Mesendoderm (in vitro differentiated cells): ENCODE results near the gene ZMYND11.

Source experiments
- DNase-seq: peaks from one replicate; pipeline ENCODE4 v3.0.0; 2013
- H2AK5ac ChIP-seq: 2 replicates; pipeline ENCODE4 v1.6.1; 2013; ENCODE audit warnings: low read length, inconsistent platforms
- H2BK120ac ChIP-seq: 2 replicates; pipeline ENCODE4 v1.6.1; 2013; ENCODE audit warnings: low read depth, mild to moderate bottlenecking, low read length, moderate library complexity, mixed read lengths
- H2BK15ac ChIP-seq: replicated peaks from 2 replicates; pipeline ENCODE4 v1.6.1; 2013; ENCODE audit warnings: low read depth, mild to moderate bottlenecking, moderate library complexity
- H2BK5ac ChIP-seq: 2 replicates; pipeline ENCODE4 v1.6.1; 2013; ENCODE audit warnings: low read length, inconsistent platforms
- H3K18ac ChIP-seq: 2 replicates; pipeline ENCODE4 v1.6.1; 2013; ENCODE audit warnings: mild to moderate bottlenecking, low read length, mixed read lengths
- H3K23ac ChIP-seq: one replicate; pipeline ENCODE4 v1.6.1; 2013; ENCODE audit warnings: low read length
- H3K27ac ChIP-seq: 2 replicates; pipeline ENCODE4 v1.5.1; 2013; ENCODE audit warnings: low read depth, mild to moderate bottlenecking, inconsistent platforms, low read length, moderate library complexity
- H3K27me3 ChIP-seq: 2 replicates; pipeline ENCODE4 v1.6.1; 2013; ENCODE audit warnings: low read length, control low read depth, mild to moderate bottlenecking, inconsistent platforms; ENCODE audit not compliant: insufficient read depth, poor library complexity
- H3K36me3 ChIP-seq: 2 replicates; pipeline ENCODE4 v1.6.1; 2013; ENCODE audit warnings: low read length, inconsistent platforms; ENCODE audit not compliant: control insufficient read depth, insufficient read depth
- H3K4ac ChIP-seq: one replicate; pipeline ENCODE4 v1.6.1; 2013; ENCODE audit warnings: low read depth, mild to moderate bottlenecking, low read length, moderate library complexity
- H3K4me1 ChIP-seq: 2 replicates; pipeline ENCODE4 v1.6.1; 2013; ENCODE audit warnings: low read depth, low read length, inconsistent platforms; ENCODE audit not compliant: control insufficient read depth
- H3K4me2 ChIP-seq: 2 replicates; pipeline ENCODE4 v1.6.1; 2013; ENCODE audit warnings: low read length
- H3K4me3 ChIP-seq: 2 replicates; pipeline ENCODE4 v1.5.1; 2013; ENCODE audit warnings: mild to moderate bottlenecking, low read length
- H3K56ac ChIP-seq: one replicate; pipeline ENCODE4 v1.6.1; 2013; ENCODE audit warnings: low read length
- H3K79me1 ChIP-seq: 2 replicates; pipeline ENCODE4 v1.6.1; 2013; ENCODE audit warnings: low read length, inconsistent platforms
- H3K79me2 ChIP-seq: 2 replicates; pipeline ENCODE4 v1.6.1; 2013; ENCODE audit warnings: mild to moderate bottlenecking, low read length; ENCODE audit not compliant: control insufficient read depth, insufficient read depth
- H3K9ac ChIP-seq: 2 replicates; pipeline ENCODE4 v1.6.1; 2013; ENCODE audit warnings: low read length, inconsistent platforms
- H4K5ac ChIP-seq: one replicate; pipeline ENCODE4 v1.6.1; 2013; ENCODE audit warnings: low read length
- H4K8ac ChIP-seq: one replicate; pipeline ENCODE4 v1.6.1; 2013; ENCODE audit warnings: low read depth, mild to moderate bottlenecking, control low read depth, low read length, moderate library complexity
- WGBS: extraction: QIAGEN DNeasy Blood & Tissue Kit; methylation state at CpG from one replicate; pipeline ENCODE4 v1.1.7; 2013; ENCODE audit warnings: low lambda C conversion rate, missing lambda C conversion rate; ENCODE audit not compliant: insufficient coverage; ENCODE audit errors: extremely low coverage; 5-methylcytosine and 5-hydroxymethylcytosine counted together

The ZMYND11 gene

DNA sequence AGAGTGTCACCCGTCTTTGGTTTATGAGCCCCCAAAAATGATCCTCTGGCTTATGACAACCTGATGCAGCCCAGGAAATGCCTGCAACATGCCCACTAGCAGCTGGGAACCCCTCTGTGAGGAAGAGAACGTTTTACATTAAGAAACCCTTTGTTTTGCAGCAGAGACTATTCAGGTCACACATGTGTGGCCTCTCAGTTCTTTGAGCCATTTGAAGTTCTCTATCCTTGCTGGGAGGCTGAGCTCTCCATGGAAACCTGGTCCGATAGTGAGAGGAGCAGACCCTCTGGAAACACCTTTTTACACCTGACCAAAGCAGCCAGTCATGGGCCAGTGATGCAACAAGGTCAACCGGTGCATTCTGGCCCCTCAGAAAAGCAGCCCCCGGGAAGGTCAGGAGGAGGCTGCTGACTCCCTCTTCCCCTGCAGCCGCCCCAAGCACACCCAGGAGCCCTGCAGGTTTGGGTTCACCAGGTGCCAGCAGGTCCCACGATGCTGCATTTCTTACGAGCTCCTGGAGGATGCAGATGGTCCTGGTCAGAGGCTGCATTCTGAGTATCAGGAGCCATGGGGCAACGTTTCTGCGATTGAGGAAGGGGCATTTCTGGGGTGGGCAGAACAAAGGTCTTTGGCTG, 134.3 kb downstream of the ZMYND11 start:
- Histone ChIP-seq H3K4me2 (no peak overlapping the region), H2BK120ac (no peak overlapping the region), H3K4me3 (no peak overlapping the region), H3K79me2 (no peaks in the 10 kb centered on the region), H4K8ac (no peak overlapping the region), H3K18ac (no peak overlapping the region), H3K9ac (no peak overlapping the region), H3K56ac (no peak overlapping the region), H3K79me1 (no peaks in the 10 kb centered on the region), H2BK15ac (no peak overlapping the region), H3K4ac (no peak overlapping the region), H3K27ac (no peak overlapping the region), H2BK5ac (no peak overlapping the region), H3K23ac (no peak overlapping the region), H3K36me3 (no peaks in the 10 kb centered on the region), H3K4me1 (no peaks in the 10 kb centered on the region), H2AK5ac (no peak overlapping the region), H4K5ac (no peak overlapping the region), H3K27me3 (no peaks in the 10 kb centered on the region)
- no CpG with 5 or more reads among the region's 10 CpGs for WGBS
- no peak for DNase-seq

DNA sequence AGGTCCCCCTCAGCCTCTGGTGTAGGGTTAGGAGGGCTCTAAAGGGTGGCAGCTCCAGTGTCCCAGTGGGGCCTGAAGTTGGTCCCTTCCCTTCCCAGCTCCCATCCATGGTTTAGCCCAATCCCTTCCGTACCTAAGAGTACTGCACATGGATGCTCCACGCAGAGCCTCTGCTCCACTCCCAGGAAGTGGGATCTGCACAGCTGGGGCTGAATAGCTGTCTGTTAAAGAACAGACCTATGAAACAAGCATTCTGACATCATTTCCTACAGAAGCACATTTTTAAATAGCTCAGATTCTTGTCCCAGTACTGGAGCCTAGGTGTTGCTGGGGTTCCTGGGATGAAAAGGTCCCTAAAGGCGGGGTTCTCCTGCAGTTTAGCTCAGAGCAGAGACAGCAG, 135.9 kb downstream of the ZMYND11 start:
- no peak overlapping the region for H4K5ac ChIP-seq
- H3K27ac ChIP-seq: no peak overlapping the region
- H3K4ac ChIP-seq: no peak overlapping the region
- H3K4me3 ChIP-seq: no peak overlapping the region
- no peak overlapping the region for H3K18ac ChIP-seq
- H3K9ac ChIP-seq: no peak overlapping the region
- H2BK120ac ChIP-seq: no peak overlapping the region
- H3K79me2 ChIP-seq: no peaks in the 10 kb centered on the region
- H3K4me1 ChIP-seq: no peaks in the 10 kb centered on the region
- DNase-seq: no peak
- WGBS: no CpG with 5 or more reads among the region's 3 CpGs
- H2BK5ac ChIP-seq: no peak overlapping the region
- no peaks in the 10 kb centered on the region for H3K27me3 ChIP-seq
- H3K4me2 ChIP-seq: no peak overlapping the region
- no peak overlapping the region for H3K23ac ChIP-seq
- no peaks in the 10 kb centered on the region for H3K36me3 ChIP-seq
- H2AK5ac ChIP-seq: no peak overlapping the region
- no peak overlapping the region for H4K8ac ChIP-seq
- no peaks in the 10 kb centered on the region for H3K79me1 ChIP-seq
- no peak overlapping the region for H2BK15ac ChIP-seq
- H3K56ac ChIP-seq: no peak overlapping the region

DNA sequence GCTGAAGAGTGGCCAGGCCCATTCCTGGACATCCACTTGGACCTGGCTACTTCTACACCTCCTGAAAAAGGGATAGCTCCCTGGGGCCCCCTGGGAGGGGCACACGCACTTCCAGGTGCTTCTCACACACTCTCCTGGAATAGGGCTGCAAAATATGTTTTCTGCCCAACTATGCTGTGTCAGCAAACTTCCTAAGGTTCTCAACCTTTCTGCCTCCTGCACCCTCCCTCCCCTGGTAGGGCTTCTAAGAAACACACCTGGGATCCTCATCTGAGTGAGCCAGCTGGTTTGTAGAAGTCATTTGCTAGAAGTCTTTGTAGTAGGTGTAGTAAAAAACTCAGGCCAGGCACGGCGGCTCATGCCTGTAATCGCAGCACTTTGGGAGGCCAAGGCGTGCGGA, 136.5 kb downstream of the ZMYND11 start:
- Histone ChIP-seq H4K8ac (no peak overlapping the region), H3K36me3 (no peaks in the 10 kb centered on the region), H3K4me1 (no peaks in the 10 kb centered on the region), H3K79me2 (no peaks in the 10 kb centered on the region), H2BK15ac (no peak overlapping the region), H3K9ac (no peak overlapping the region), H2BK120ac (no peak overlapping the region), H2AK5ac (no peak overlapping the region), H3K4me2 (no peak overlapping the region), H3K4me3 (no peak overlapping the region), H3K18ac (no peak overlapping the region), H3K27me3 (no peaks in the 10 kb centered on the region), H4K5ac (no peak overlapping the region), H3K4ac (no peak overlapping the region), H3K79me1 (no peaks in the 10 kb centered on the region), H3K27ac (no peak overlapping the region), H3K23ac (no peak overlapping the region), H3K56ac (no peak overlapping the region), H2BK5ac (no peak overlapping the region)
- WGBS: no CpG with 5 or more reads among the region's 6 CpGs
- no peak for DNase-seq

DNA sequence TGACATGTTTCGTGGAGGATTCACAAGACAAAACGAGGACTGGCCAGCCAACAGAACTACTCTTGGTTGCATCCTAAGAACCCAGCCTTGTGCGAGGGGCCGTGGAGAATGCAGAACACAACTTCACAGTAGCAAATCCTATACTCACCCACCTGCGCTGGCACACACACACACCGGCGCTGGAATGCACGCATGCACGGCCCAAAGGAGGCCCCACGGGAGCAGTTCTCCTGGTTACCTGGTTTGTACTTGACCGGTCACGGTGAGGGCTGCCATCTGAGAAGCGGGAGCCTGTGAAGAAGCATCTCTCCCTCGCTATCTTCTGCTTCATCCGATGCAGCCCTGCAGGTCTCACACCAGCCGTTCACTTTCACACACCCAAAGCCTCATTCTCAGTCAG, 137.8 kb downstream of the ZMYND11 start:
- no peaks in the 10 kb centered on the region for H3K4me1 ChIP-seq
- no peaks in the 10 kb centered on the region for H3K79me2 ChIP-seq
- H3K27me3 ChIP-seq: no peaks in the 10 kb centered on the region
- H2BK120ac ChIP-seq: no peak overlapping the region
- no peak overlapping the region for H3K4ac ChIP-seq
- H3K79me1 ChIP-seq: no peaks in the 10 kb centered on the region
- no peak overlapping the region for H3K4me2 ChIP-seq
- no peak overlapping the region for H3K56ac ChIP-seq
- H3K23ac ChIP-seq: no peak overlapping the region
- H3K36me3 ChIP-seq: no peaks in the 10 kb centered on the region
- no peak overlapping the region for H3K27ac ChIP-seq
- H3K9ac ChIP-seq: no peak overlapping the region
- WGBS: no CpG with 5 or more reads among the region's 16 CpGs
- no peak overlapping the region for H3K4me3 ChIP-seq
- no peak for DNase-seq
- H4K8ac ChIP-seq: no peak overlapping the region
- H3K18ac ChIP-seq: no peak overlapping the region
- H2BK15ac ChIP-seq: no peak overlapping the region
- H2BK5ac ChIP-seq: no peak overlapping the region
- no peak overlapping the region for H2AK5ac ChIP-seq
- H4K5ac ChIP-seq: no peak overlapping the region

DNA sequence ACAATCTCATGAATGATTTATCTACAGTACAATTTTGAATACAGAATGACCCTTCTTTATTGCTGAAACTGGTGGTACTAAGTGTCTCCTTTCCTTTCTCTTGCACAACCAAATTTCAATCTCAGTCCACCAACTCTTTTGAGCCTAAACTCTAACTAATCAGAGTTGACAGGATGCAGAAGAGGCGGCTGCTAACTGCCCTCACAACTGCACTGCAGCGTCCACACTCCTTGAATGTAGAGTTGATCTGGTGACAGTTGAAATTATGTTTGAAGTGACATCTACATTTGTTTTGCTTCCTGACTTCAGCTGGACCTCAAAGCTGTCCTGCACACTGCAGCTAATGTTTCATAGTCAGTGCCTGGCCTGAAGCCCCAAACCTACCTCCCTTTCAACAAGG, 139.6 kb downstream of the ZMYND11 start:
- no peak overlapping the region for H2BK15ac ChIP-seq
- no peak overlapping the region for H3K27ac ChIP-seq
- H2AK5ac ChIP-seq: no peak overlapping the region
- no peak overlapping the region for H4K8ac ChIP-seq
- no peak overlapping the region for H3K4me3 ChIP-seq
- H3K79me1 ChIP-seq: no peaks in the 10 kb centered on the region
- no peak overlapping the region for H2BK120ac ChIP-seq
- H3K4ac ChIP-seq: no peak overlapping the region
- H3K36me3 ChIP-seq: no peaks in the 10 kb centered on the region
- H3K18ac ChIP-seq: no peak overlapping the region
- no peak overlapping the region for H4K5ac ChIP-seq
- H2BK5ac ChIP-seq: no peak overlapping the region
- H3K56ac ChIP-seq: no peak overlapping the region
- no peak overlapping the region for H3K23ac ChIP-seq
- no peak overlapping the region for H3K4me2 ChIP-seq
- no peaks in the 10 kb centered on the region for H3K4me1 ChIP-seq
- no CpG with 5 or more reads among the region's 2 CpGs for WGBS
- H3K27me3 ChIP-seq: no peaks in the 10 kb centered on the region
- H3K79me2 ChIP-seq: no peaks in the 10 kb centered on the region
- H3K9ac ChIP-seq: no peak overlapping the region
- no peak for DNase-seq

DNA sequence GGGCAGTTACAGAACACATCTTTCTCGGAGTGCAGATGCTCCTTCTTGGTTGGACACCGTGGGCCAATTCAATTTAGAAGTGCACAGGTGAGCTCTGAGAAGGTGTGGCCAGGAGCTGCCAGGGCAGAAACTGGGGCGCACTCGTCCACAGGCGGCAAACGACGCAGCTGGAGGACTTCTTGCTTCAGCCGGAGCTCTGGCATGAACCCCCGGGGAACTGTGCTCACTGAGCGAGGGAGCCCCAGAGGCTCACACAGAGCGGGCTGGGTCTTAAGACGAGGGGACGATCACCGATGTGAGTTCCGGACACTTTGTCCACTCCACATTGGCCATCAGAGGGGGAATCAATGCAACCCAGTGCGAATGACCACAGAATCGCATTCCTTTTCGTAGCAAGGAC, 140.4 kb downstream of the ZMYND11 start:
- Histone ChIP-seq H4K5ac (no peak overlapping the region), H3K4me1 (no peaks in the 10 kb centered on the region), H3K36me3 (no peaks in the 10 kb centered on the region), H3K27me3 (no peaks in the 10 kb centered on the region), H3K4me2 (no peak overlapping the region), H3K79me2 (no peaks in the 10 kb centered on the region), H2BK15ac (no peak overlapping the region), H3K27ac (no peak overlapping the region), H3K4ac (no peak overlapping the region), H4K8ac (no peak overlapping the region), H3K18ac (no peak overlapping the region), H3K56ac (no peak overlapping the region), H3K79me1 (no peaks in the 10 kb centered on the region), H2BK120ac (no peak overlapping the region), H3K4me3 (no peak overlapping the region), H2AK5ac (no peak overlapping the region), H2BK5ac (no peak overlapping the region), H3K9ac (no peak overlapping the region), H3K23ac (no peak overlapping the region)
- no CpG with 5 or more reads among the region's 18 CpGs for WGBS
- no peak for DNase-seq
